ENCODE measurements around the gene PLCL2.
A peak's percentile ranks its signal among the peaks of the same experiment; 100 is the strongest.

PLCL2 gene

GRCh38 chr3:16865335-16865734, 19.4 kb upstream of the PLCL2 start:
- DNase-seq (ENCODE audit: low read depth in 2 of 2) = no peak

- DNase-seq (ENCODE audit: low read depth in 2 of 2) = no peak
Measured at GRCh38 chr3:16866571-16866970, 18.2 kb upstream of the PLCL2 start.

DNA sequence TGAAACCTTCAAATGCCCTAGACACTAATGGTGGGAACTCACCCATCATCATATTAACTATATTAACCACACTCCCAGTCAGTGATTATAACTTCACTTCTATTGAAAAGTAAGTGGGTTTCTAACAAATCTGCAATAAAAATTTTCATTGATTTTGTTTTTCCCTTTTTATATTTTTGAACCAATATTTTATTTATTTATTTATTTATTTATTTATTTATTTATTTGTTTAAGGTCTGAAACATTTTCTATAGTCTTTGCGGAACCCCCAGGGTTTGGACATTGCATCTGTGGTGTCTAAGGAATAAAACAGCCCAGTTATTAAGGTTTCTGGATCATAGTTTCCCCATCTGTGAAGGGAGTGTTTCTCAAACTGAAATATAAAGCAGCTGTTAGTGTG, 16.2 kb upstream of the PLCL2 start:
- DNase-seq (ENCODE audit: low read depth in 2 of 2) = no peak

DNA sequence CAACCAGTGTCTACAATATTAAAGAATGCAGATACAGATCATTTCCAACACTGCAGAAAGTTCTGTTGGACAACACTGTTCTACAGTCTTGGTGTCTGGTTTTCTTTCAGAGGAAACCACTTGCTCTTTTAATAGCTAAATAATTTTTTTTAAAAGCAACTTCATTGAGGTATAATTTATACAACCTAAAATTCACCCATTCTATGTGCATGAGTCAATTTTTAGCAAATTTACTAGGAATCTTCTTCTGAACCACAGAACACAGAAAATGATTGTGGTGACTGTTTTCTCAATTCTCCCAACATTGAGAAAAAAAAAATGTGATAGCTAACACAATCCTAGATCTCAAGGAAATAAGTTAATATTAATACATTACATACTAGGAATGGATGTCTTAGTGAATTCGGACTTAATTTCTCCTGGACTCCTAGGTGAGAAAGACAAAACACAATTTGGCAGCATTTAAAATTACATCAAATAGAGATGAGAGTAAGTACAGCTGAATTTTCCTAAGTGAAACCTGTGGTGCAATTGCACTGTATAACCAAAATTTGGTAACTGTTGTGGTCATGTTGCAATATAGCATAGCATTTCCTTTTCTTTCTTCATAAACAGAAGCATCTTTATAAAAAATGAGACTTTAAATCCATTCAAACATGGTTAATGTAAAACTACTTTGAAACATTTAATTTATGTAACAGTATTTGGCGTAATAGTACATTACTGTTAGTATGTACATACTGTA, 15.3 kb upstream of the PLCL2 start:
- DNase-seq (ENCODE audit: low read depth in 2 of 2) = no peak

DNA sequence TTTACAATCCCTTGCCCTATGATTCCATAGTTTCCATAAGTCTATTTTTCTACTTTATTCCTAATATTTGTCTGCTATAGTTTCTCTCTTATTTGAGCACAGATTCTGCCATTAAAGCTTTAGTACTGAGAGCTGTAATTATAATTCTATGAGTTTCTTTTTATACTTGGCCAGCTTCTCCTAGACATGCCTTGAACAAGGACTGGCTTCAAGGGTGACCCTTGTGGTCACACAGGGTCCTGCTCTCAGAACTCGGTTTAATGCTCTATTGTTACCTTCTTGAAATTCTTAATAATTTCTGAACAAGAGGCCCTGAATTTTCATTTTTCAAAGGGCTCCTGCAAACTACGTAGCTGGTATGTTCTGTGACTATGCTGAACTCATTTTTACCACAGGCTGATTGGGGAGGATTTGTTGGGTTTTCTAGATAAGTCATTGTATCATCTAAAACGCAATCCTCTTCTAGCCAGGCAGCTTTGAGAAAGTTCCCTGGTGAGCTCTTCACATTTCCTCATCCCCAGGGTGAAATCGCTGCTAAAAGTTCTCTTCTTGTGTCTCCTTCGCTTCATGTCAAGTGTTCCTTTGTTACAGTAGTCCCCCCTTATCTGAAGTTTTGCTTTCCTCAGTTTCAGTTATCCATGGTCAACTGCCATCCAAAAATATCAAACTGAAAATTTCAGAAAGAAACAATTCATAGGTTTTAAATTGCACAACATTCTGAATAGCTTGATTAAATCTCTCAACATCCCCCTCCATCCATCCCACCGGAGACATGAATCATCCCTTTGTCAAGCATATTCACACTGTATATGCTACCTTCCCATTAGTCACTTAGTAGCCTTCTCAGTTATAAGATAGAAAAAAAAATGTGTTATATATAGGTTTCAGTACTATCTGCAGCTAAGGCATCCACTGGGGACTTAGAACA, 12.6 kb upstream of the PLCL2 start:
- DNase-seq (ENCODE audit: low read depth in 2 of 2) = no peak

DNA sequence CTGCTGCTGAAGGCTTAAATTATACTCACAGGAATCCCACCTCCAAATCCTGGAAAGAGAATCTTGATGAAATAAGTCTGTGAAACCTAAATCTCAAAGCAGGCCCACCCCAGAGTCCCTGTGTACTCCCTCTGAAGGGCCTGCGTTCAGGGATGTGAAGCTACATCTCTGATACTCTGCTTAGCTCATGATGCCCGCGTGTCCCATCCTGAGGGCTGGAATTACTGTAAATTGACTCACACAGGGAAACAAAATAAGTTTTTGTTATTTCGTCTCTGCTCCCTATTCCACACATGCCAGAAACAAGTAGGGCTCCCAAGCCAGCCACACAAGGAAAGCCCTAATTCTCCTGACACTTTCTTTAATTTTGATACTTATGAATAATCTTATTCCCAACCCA, 10.9 kb upstream of the PLCL2 start:
- DNase-seq (ENCODE audit: low read depth in 2 of 2) = no peak

GRCh38 chr3:16875876-16876550, 8.7 kb upstream of the PLCL2 start:
- DNase-seq (ENCODE audit: low read depth in 2 of 2) = no peak

DNA sequence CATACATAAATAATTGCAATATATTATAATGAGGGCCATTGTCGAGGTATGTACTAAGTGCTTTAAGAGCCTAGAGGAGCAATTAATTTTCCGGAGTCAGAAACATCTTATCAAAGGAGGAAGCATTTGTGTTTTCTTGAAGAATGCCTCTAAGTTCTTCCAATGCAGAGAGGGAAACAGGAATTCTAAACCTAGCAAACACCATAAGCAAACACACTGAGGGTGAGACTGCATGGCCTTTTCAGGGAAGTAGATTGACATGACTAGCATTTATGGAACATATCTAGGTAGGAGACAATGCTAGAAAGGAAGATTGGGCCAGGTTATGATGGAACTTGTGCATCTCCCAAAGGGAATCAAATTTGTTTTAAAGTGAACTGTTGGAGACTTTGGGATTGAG, 7.2 kb upstream of the PLCL2 start:
- DNase-seq (ENCODE audit: low read depth in 2 of 2) = no peak

DNA sequence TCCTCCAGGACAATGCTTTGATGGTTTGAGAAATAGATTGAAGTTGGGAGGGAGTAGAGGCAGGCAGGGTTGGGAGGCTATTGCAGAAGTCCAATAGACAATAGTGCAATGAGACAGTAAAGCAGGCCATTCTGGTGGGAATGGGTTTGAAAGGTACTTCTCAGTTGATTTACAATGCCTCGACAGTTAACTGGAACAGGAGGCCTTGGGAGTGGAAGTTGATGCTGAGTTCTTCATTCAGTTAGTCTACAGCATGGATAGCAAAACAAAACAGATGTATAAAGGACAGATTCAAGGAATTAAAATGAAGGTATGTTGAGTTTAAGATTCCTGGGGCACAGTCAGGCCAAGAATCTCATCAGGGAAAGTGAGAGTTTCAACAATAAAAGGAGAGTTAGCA, 6.8 kb upstream of the PLCL2 start:
- no peak for DNase-seq (ENCODE audit: low read depth in 2 of 2)

DNA sequence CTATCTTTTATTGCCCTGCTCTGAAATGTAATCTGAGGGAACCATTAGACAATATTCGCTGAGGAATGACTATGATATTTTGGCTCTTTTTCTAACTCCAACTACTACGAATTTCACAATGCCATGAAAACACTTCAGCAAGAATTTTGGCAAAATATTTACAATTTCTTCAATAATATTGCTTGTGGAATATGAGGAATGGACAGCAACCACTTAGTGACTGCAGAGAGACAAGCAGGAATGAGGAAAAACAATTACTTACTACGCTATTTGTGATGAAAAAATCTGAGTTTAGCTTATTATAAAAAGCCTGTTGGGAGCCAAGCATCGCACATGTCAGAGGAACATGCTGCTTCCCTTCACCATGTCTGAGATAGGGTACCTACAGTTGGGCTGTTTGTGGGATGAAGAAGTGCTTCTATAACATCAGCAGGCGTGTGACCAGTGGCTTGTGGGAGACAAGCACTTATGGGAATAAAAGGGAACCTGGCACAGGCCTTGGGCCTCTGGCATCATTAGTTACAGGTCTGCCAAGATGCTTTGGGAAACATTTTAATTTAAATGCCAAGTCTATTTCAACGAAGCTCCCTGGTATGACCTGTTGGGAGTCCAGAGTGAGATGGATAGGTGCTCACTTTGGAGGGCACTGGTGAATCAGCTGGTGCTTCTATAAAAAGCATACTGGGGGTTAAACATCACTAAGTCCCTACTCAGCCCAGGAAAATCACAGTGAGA, 2.7 kb upstream of the PLCL2 start:
- no peak for DNase-seq (ENCODE audit: low read depth in 2 of 2)

DNA sequence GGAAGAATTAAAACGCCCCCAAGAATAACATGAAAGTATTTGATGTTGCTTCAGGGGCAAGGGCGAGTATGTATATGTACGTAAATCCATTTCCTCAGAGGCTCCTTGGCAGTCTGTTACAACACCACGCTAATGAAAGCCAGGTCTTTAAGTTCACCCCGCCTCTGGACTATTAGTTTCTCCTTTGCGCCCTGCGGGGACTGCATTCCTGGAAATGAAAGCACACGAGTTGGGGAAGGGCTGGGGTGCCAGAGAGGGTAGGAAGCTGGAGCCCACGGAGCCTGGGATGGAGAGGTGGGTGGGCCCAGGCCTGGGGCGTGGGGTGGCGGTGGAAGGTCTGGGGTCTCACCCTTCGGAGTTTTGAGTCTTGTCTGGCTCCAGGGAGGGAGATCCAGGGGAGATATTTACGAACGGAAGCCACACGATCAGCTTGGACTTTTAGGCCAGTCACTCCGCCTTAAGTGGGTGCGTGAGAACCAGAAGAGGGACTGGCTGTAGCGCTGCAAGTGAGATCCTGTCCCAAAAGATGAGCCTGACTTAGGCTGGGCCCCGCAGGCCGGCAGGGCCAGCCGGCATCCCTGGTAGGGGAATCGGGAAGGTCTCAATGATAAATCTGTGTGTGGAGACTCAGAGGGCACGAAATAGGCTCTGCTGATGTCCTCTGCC, 1.6 kb upstream of the PLCL2 start:
- peak; percentile 55 to 66 for DNase-seq (ENCODE audit: low read depth in 2 of 2)

- no peak for DNase-seq (ENCODE audit: low read depth in 2 of 2)
Measured at GRCh38 chr3:16883723-16884083, 1.1 kb upstream of the PLCL2 start.

GRCh38 chr3:16884084-16884747, 539 bp upstream of the PLCL2 start:
- no peak for DNase-seq (ENCODE audit: low read depth in 2 of 2)

- no peak for DNase-seq (ENCODE audit: low read depth in 2 of 2)
Measured at GRCh38 chr3:16885593-16886302, 993 bp downstream of the PLCL2 start.

DNA sequence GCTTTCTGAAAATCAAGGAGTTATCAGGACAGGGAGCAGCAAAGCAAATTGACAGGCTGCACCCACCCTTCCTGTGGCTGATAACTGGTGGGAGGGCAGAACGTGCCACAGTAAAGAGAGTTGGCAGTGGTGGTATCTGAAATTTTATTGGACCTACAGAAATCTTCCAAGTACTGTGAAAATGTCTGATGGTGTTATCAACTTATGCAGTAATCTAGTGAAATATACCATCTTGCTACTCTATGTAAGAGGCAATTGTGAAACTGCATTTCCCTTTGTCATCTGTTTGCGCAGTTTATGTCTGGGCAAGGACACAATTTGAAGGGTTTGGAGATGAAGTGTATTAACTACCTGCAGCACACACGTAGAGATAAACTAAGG, 1.5 kb downstream of the PLCL2 start:
- no peak for DNase-seq (ENCODE audit: low read depth in 2 of 2)

GRCh38 chr3:16887130-16887529, 2.4 kb downstream of the PLCL2 start:
- DNase-seq (ENCODE audit: low read depth in 2 of 2) = no peak

GRCh38 chr3:16888356-16888755, 3.6 kb downstream of the PLCL2 start:
- no peak for DNase-seq (ENCODE audit: low read depth in 2 of 2)

DNA sequence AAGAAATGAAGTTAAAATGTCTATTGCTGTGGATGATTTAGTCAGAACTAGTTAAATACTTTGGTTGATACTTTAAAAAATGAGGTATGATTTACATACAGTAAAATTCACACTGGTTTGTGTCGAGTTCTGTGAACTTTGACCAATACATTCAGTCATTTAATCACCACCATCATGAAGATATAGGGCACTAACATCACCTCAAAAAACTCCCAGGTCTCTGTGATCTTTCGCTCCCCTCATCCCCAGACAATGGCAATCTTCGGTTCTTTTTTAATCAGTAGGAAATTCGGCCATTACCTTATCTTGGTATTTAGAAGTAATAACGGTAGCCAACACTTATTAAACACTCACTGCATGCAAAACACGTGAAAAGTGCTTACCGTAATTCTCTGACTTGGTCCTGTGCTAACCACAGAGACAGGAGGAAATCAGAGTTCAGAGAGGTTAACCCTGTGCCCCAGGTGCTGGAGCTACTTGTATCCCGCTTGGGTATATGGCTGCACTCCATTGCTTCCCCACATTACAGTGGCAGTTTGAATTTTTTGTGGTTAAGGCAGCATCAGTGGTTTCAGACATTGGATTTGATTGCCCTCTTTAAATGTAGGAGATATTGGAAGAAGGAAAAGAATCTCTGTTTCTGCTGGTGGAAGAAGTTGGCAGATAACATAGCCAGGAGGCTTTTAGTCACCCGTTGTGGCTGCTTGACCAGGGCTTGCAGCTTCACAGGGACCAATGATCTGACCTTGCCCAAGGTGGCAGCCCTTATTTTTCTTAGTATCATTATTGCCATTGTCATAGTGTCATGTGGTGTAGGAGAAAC, 4.2 kb downstream of the PLCL2 start:
- DNase-seq (ENCODE audit: low read depth in 2 of 2) = no peak

DNA sequence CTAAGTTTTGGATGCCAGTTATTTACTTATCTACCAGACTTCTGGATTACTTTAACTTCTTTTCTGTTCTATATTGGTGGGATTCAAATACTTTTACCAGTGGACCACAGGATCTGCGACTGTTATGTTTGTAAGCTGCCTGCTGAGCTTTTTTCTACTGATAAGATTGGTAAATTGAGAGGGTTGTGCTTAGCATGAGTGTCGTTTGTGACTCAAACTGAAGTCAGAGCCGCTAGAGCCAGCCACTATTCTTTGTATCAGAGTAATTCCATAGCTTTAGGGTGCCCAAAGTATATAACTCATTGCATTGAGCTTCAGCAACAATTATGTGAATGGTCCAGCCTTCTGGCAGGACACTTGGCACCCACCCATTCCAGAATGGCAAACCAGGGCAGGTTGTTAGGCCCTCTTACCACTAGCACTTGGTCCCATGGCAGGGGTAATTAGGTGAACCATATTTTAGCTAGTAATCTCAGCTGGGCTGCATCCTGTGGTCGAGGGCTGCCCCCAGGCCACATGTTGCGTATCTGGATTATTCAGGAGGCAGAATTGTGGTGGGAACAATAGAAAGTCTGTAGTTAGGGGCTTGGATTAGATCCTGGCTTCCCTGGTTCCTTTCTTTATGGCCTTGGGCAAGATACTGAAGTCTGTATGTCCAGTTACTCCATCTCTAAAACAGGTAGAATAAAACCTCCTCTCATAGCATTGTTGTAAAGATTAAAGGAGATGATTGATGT, 6.0 kb downstream of the PLCL2 start:
- DNase-seq (ENCODE audit: low read depth in 2 of 2) = no peak
